MM.1S (cell line): ENCODE measurements around the gene NCOA3.

ENCODE experiments used
- DNase-seq: peaks from one replicate; pipeline ENCODE4 v3.0.0-alpha.2; 2015
- H2AFZ ChIP-seq: fragments of 300-600 bp; sonication (generic); 2 replicates; pipeline ENCODE4 v1.6.0; 2016; ENCODE audit warnings: antibody characterized with exemption, low read length
- H3F3A ChIP-seq: fragments of 300-600 bp; sonication (generic); 2 replicates; pipeline ENCODE4 v1.6.1; 2016; ENCODE audit warnings: mild to moderate bottlenecking, antibody characterized with exemption, low read length, moderate library complexity, mixed read lengths; ENCODE audit not compliant: insufficient read depth
- H3K27ac ChIP-seq: fragments of 300-600 bp; sonication (generic); 2 replicates; pipeline ENCODE4 v1.5.1; 2016; ENCODE audit warnings: mild to moderate bottlenecking, low read length
- H3K27me3 ChIP-seq: fragments of 300-600 bp; sonication (generic); replicated peaks from 2 replicates; pipeline ENCODE4 v1.6.0; 2016; ENCODE audit warnings: low read length; ENCODE audit not compliant: insufficient read depth
- H3K36me3 ChIP-seq: fragments of 300-600 bp; sonication (generic); replicated peaks from 2 replicates; pipeline ENCODE4 v1.6.1; 2016; ENCODE audit warnings: mild to moderate bottlenecking, low read length, mixed read lengths; ENCODE audit not compliant: insufficient read depth
- H3K4me1 ChIP-seq: fragments of 300-600 bp; sonication (generic); 2 replicates; pipeline ENCODE4 v1.6.1; 2016; ENCODE audit warnings: low read length, mixed read lengths
- H3K4me2 ChIP-seq: fragments of 300-600 bp; sonication (generic); 2 replicates; pipeline ENCODE4 v1.6.0; 2016; ENCODE audit warnings: low read depth, low read length
- H3K4me3 ChIP-seq: fragments of 300-600 bp; sonication (generic); 2 replicates; pipeline ENCODE4 v1.5.1; 2016; ENCODE audit warnings: low read length, mixed read lengths
- H3K79me2 ChIP-seq: fragments of 300-600 bp; sonication (generic); 2 replicates; pipeline ENCODE4 v1.6.1; 2016; ENCODE audit warnings: mixed run types, low read length, mixed read lengths
- H3K9ac ChIP-seq: fragments of 300-600 bp; sonication (generic); 2 replicates; pipeline ENCODE4 v1.6.1; 2016; ENCODE audit warnings: low read length, mixed read lengths
- H3K9me2 ChIP-seq: fragments of 300-600 bp; sonication (generic); replicated peaks from 2 replicates; pipeline ENCODE4 v1.6.1; 2016; ENCODE audit warnings: mild to moderate bottlenecking, low read length, mixed read lengths; ENCODE audit not compliant: insufficient read depth
- H3K9me3 ChIP-seq: fragments of 300-600 bp; sonication (generic); replicated peaks from 2 replicates; pipeline ENCODE4 v1.6.1; 2016; ENCODE audit warnings: mild to moderate bottlenecking, low read length, mixed read lengths; ENCODE audit not compliant: insufficient read depth
- H4K20me1 ChIP-seq: fragments of 300-600 bp; sonication (generic); 2 replicates; pipeline ENCODE4 v1.6.1; 2016; ENCODE audit warnings: mild to moderate bottlenecking, low read length, moderate library complexity, mixed read lengths; ENCODE audit not compliant: insufficient read depth
- EZH2 ChIP-seq: fragments of 300-600 bp; sonication (generic); optimal IDR thresholded peaks from 2 replicates; pipeline ENCODE3; 2017; ENCODE audit warnings: low read depth, mild to moderate bottlenecking, antibody characterized with exemption, low read length, mixed read lengths
- EZH2phosphoT487 ChIP-seq: fragments of 300-600 bp; sonication (generic); IDR thresholded peaks from 2 replicates; pipeline ENCODE4 v1.6.1; 2018; ENCODE audit warnings: antibody characterized with exemption, low read length
- TF ChIP-seq, protein P1 (sequence below): fragments of 300-600 bp; sonication (generic); IDR thresholded peaks from 2 replicates; pipeline ENCODE4 v1.5.1; 2016; ENCODE audit warnings: antibody characterized with exemption, low read length, mixed read lengths

Gene NCOA3

DNA sequence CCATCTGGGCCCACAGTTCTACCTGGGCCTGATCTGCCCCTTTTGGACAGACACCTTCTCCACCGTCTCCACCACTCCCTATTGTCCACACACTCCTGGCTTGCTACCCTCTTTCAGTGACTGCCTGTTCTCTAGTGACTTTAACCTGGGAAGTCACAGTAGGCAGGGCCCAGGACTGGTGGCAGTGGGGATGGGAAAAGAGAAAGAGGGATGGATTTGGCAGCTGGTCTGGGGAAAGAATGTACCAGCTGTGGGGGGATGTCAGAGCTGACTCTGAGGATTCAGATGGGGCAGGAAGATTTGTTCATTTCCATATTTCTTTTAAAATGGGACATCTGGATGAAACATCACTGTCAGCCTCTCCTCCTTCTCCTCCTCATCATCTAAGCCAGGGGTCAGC, 198.1 kb downstream of the NCOA3 start:
- Histone ChIP-seq H3K27me3 (no peaks in the 10 kb centered on the region), H3K4me3 (no peak overlapping the region), H3K27ac (no peak overlapping the region), H3K4me1 (peaks cover 8% of the 10 kb centered on the region), H4K20me1 (0 out of 2 replicates have a peak, but pooled peaks cover 3% of the 10 kb centered on the region), H2AFZ (no peak overlapping the region), H3F3A (no peaks in the 10 kb centered on the region; the same call in 1 of the 2 replicates), H3K36me3 (peaks cover 7% of the 10 kb centered on the region), H3K4me2 (no peak overlapping the region), H3K9me3 (no peaks in the 10 kb centered on the region), H3K79me2 (peaks cover 51% of the 10 kb centered on the region), H3K9ac (no peak overlapping the region), H3K9me2 (no peaks in the 10 kb centered on the region)
- no peak for TF ChIP-seq EZH2phosphoT487
- TF ChIP-seq, protein P1, sequence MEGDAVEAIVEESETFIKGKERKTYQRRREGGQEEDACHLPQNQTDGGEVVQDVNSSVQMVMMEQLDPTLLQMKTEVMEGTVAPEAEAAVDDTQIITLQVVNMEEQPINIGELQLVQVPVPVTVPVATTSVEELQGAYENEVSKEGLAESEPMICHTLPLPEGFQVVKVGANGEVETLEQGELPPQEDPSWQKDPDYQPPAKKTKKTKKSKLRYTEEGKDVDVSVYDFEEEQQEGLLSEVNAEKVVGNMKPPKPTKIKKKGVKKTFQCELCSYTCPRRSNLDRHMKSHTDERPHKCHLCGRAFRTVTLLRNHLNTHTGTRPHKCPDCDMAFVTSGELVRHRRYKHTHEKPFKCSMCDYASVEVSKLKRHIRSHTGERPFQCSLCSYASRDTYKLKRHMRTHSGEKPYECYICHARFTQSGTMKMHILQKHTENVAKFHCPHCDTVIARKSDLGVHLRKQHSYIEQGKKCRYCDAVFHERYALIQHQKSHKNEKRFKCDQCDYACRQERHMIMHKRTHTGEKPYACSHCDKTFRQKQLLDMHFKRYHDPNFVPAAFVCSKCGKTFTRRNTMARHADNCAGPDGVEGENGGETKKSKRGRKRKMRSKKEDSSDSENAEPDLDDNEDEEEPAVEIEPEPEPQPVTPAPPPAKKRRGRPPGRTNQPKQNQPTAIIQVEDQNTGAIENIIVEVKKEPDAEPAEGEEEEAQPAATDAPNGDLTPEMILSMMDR = no peak
- TF ChIP-seq EZH2 = no peak
- DNase-seq = no peak

GRCh38 chr20:47700327-47700726, 198.6 kb downstream of the NCOA3 start:
- Histone ChIP-seq H3K9me2 (no peaks in the 10 kb centered on the region), H3K27me3 (no peaks in the 10 kb centered on the region), H3K9me3 (no peaks in the 10 kb centered on the region), H3K27ac (no peak overlapping the region), H3K9ac (no peak overlapping the region), H3K4me2 (no peak overlapping the region), H3K4me1 (peaks cover 6% of the 10 kb centered on the region), H3K4me3 (no peak overlapping the region), H3K79me2 (peaks cover 53% of the 10 kb centered on the region), H4K20me1 (0 out of 2 replicates have a peak, but pooled peaks cover 3% of the 10 kb centered on the region), H2AFZ (no peak overlapping the region), H3F3A (no peaks in the 10 kb centered on the region; the same call in 1 of the 2 replicates), H3K36me3 (peaks cover 7% of the 10 kb centered on the region)
- TF ChIP-seq EZH2 = no peak
- TF ChIP-seq EZH2phosphoT487 = no peak
- no peak for DNase-seq

DNA sequence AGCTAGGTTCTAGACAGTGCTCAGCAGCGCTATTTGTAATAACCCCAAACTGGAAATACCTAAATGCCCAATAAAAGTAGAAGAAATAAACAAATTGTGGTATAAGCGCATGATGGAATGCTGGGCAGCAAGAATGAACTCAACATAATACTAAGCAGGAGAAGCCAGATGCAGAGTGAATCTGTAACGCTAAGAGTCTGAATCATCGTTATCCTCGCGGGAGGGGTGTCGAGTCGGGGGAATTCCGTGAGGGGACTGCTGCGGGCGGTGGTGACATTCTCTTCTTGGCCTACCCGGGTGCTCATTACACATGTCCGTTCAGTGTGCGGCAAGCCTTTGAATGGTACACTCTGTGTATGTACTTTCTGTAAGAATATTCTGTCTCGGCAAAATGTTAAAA, 199.9 kb downstream of the NCOA3 start:
- H3K9me2 ChIP-seq = no peaks in the 10 kb centered on the region
- no peak overlapping the region for H2AFZ ChIP-seq
- H3K9ac ChIP-seq = no peak overlapping the region
- no peaks in the 10 kb centered on the region for H3K9me3 ChIP-seq
- H3K36me3 ChIP-seq = peaks cover 7% of the 10 kb centered on the region
- no peak for DNase-seq
- no peaks in the 10 kb centered on the region; the same call in 1 of the 2 replicates for H3F3A ChIP-seq
- H4K20me1 ChIP-seq = 0 out of 2 replicates have a peak, but pooled peaks cover 6% of the 10 kb centered on the region
- no peak overlapping the region for H3K4me3 ChIP-seq
- no peak overlapping the region for H3K4me2 ChIP-seq
- no peaks in the 10 kb centered on the region for H3K4me1 ChIP-seq
- H3K27ac ChIP-seq = no peak overlapping the region
- peaks cover 64% of the 10 kb centered on the region for H3K79me2 ChIP-seq
- TF ChIP-seq, protein P1 = no peak
- no peak for TF ChIP-seq EZH2
- no peak for TF ChIP-seq EZH2phosphoT487
- no peaks in the 10 kb centered on the region for H3K27me3 ChIP-seq

GRCh38 chr20:47703748-47704147, 202.1 kb downstream of the NCOA3 start:
- Histone ChIP-seq H3K36me3 (peaks cover 7% of the 10 kb centered on the region), H3F3A (no peaks in the 10 kb centered on the region), H3K9ac (no peak overlapping the region), H3K4me2 (no peak overlapping the region), H4K20me1 (0 out of 2 replicates have a peak, but pooled peaks cover 6% of the 10 kb centered on the region), H2AFZ (no peak overlapping the region), H3K9me3 (no peaks in the 10 kb centered on the region), H3K9me2 (no peaks in the 10 kb centered on the region), H3K27ac (no peak overlapping the region), H3K27me3 (no peaks in the 10 kb centered on the region), H3K4me1 (no peaks in the 10 kb centered on the region), H3K79me2 (peaks cover 78% of the 10 kb centered on the region), H3K4me3 (no peak overlapping the region)
- DNase-seq = no peak
- TF ChIP-seq EZH2 (no peak), EZH2phosphoT487 (no peak)
- TF ChIP-seq, protein P1 = no peak
